ENCODE results near the gene TUBG2. TPM values are rescaled to one million over a fixed set of nuclear protein-coding genes. Genes with fewer than 3 reads are reported as not detected.

Gene TUBG2
- total and polyA plus RNA-seq, 2 experiments from 2014 or later, result 62.7 to 67.4 TPM

DNA sequence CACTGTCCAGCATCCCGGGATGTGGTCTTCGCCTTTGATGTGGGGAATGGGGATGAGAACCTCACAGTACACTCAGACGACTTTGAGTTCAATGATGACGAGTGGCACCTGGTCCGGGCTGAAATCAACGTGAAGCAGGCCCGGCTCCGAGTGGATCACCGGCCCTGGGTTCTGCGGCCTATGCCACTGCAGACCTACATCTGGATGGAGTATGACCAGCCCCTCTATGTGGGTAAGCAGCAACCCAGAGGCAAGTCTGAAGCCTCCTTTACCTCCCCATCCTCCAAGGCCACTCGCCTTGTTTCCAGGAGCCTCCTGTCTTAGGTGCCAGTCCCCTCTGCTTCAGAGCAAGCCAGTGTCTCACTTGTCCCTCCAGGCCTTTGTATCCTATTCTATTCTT is 33.4 kb downstream of the TUBG2 start:
- H3K27me3 ChIP-seq, result no peaks in the 10 kb centered on the region
- TF ChIP-seq, protein P1, sequence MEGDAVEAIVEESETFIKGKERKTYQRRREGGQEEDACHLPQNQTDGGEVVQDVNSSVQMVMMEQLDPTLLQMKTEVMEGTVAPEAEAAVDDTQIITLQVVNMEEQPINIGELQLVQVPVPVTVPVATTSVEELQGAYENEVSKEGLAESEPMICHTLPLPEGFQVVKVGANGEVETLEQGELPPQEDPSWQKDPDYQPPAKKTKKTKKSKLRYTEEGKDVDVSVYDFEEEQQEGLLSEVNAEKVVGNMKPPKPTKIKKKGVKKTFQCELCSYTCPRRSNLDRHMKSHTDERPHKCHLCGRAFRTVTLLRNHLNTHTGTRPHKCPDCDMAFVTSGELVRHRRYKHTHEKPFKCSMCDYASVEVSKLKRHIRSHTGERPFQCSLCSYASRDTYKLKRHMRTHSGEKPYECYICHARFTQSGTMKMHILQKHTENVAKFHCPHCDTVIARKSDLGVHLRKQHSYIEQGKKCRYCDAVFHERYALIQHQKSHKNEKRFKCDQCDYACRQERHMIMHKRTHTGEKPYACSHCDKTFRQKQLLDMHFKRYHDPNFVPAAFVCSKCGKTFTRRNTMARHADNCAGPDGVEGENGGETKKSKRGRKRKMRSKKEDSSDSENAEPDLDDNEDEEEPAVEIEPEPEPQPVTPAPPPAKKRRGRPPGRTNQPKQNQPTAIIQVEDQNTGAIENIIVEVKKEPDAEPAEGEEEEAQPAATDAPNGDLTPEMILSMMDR (IDR thresholded peaks at IDR 0.05; ENCODE audit: low read depth, low read length), result no peak
- H3K9me3 ChIP-seq (ENCODE audit: low read depth), result no peaks in the 10 kb centered on the region
- H3K4me3 ChIP-seq, result no peak overlapping the region
- no peak overlapping the region for H3K27ac ChIP-seq
- H3K36me3 ChIP-seq, result peaks cover 29% of the 10 kb centered on the region
- no peaks in the 10 kb centered on the region for H3K4me1 ChIP-seq (ENCODE audit: low read depth)
- no peak for DNase-seq (ENCODE audit: low read depth in 1 of 2, low spot score in 1 of 2)

GRCh38 chr17:42694524-42694923 is 35.4 kb downstream of the TUBG2 start:
- no peaks in the 10 kb centered on the region for H3K4me1 ChIP-seq (ENCODE audit: low read depth)
- H3K4me3 ChIP-seq, result no peak overlapping the region
- no peak overlapping the region for H3K27ac ChIP-seq
- no peaks in the 10 kb centered on the region for H3K27me3 ChIP-seq
- H3K36me3 ChIP-seq, result peaks cover 30% of the 10 kb centered on the region
- H3K9me3 ChIP-seq (ENCODE audit: low read depth), result no peaks in the 10 kb centered on the region
- TF ChIP-seq, protein P1 (IDR thresholded peaks at IDR 0.05; ENCODE audit: low read depth, low read length), result no peak
- no peak for DNase-seq (ENCODE audit: low read depth in 1 of 2, low spot score in 1 of 2)

DNA sequence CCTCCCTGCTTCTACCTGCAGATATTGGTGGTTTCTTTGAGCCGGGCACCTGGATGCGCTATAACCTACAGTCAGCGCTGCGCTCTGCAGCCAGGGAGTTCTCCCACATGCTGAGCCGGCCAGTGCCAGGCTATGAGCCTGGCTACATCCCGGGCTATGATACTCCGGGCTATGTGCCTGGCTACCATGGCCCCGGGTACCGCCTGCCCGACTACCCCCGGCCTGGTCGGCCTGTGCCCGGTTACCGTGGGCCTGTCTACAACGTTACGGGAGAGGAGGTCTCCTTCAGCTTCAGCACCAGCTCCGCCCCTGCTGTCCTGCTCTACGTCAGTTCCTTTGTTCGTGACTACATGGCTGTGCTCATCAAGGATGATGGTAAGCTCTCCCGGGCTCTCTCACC is 36.4 kb downstream of the TUBG2 start:
- DNase-seq (ENCODE audit: low read depth in 1 of 2, low spot score in 1 of 2), result no peak
- no peaks in the 10 kb centered on the region for H3K9me3 ChIP-seq (ENCODE audit: low read depth)
- H3K4me1 ChIP-seq (ENCODE audit: low read depth), result no peaks in the 10 kb centered on the region
- H3K27ac ChIP-seq, result no peak overlapping the region
- no peak overlapping the region for H3K4me3 ChIP-seq
- peaks cover 30% of the 10 kb centered on the region for H3K36me3 ChIP-seq
- no peaks in the 10 kb centered on the region for H3K27me3 ChIP-seq
- TF ChIP-seq, protein P1 (IDR thresholded peaks at IDR 0.05; ENCODE audit: low read depth, low read length), result no peak

GRCh38 chr17:42697108-42697811 is 38.2 kb downstream of the TUBG2 start:
- TF ChIP-seq, protein P1 (IDR thresholded peaks at IDR 0.05; ENCODE audit: low read depth, low read length), result no peak
- DNase-seq (ENCODE audit: low read depth in 1 of 2, low spot score in 1 of 2), result no peak
- Histone ChIP-seq H3K4me3 (no peak overlapping the region), H3K36me3 (peaks cover 25% of the 10 kb centered on the region), H3K4me1 (ENCODE audit: low read depth) (no peaks in the 10 kb centered on the region), H3K27me3 (no peaks in the 10 kb centered on the region), H3K27ac (no peak overlapping the region), H3K9me3 (ENCODE audit: low read depth) (no peaks in the 10 kb centered on the region)

DNA sequence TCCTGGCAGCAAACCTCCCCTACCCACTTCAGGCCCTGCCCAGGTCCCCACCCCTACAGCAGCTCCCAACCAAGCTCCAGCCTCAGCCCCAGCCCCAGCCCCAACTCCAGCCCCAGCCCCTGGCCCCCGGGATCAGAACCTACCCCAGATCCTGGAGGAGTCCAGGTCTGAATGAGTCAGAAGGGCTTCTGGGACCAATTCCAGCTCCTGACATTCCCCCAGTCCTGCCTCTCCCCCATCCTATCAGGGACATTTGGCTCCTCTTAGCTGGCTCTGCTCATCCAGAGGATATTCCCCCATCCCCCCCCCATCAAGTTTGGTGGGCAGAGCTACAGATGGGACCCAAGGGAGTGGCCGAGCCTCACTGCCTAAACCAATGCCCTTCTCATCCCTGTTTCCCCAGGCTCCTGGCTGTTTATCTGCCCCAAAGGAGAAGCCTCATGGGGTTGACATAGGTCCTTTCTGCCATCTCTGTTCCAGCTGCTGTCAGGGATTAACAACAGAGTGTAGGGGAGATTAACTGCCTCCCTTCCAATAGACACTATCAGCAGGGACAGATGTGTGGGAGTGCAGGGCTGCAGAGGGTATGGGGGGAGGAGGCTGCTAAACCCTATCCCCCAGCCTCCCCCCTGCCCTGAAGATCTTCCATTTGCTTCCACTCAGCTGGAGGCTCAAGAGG is 39.8 kb downstream of the TUBG2 start:
- H3K36me3 ChIP-seq, result peaks cover 33% of the 10 kb centered on the region
- TF ChIP-seq, protein P1 (IDR thresholded peaks at IDR 0.05; ENCODE audit: low read depth, low read length), result no peak

More for the DNA sequence above, 39.8 kb downstream of the TUBG2 start:
- peak in 1 of 2 donors; percentile 90 for DNase-seq (ENCODE audit: low read depth in 1 of 2, low spot score in 1 of 2)
- H3K4me1 ChIP-seq (ENCODE audit: low read depth), result no peaks in the 10 kb centered on the region
- H3K9me3 ChIP-seq (ENCODE audit: low read depth), result no peaks in the 10 kb centered on the region
- H3K4me3 ChIP-seq, result no peak overlapping the region
- H3K27ac ChIP-seq, result no peak overlapping the region
- no peaks in the 10 kb centered on the region for H3K27me3 ChIP-seq
